H9 (cell line): Measurements from ENCODE around the gene TAF1A. TPM values are rescaled to one million over a fixed set of nuclear protein-coding genes. Genes with fewer than 3 reads are reported as not detected.

Experiments
- DNase-seq: peaks from one replicate; pipeline ENCODE4 v3.0.0-alpha.2; 2017
- H2AFZ ChIP-seq: one replicate; pipeline ENCODE4 v1.6.1; 2013; ENCODE audit warnings: mild to moderate bottlenecking, low read length, control low read depth, moderate library complexity
- H2AK5ac ChIP-seq: 2 replicates; pipeline ENCODE4 v1.6.1; 2013; ENCODE audit warnings: low read length, control low read depth, mixed read lengths; ENCODE audit not compliant: insufficient read length
- H2BK120ac ChIP-seq: one replicate; pipeline ENCODE4 v1.6.1; 2013; ENCODE audit warnings: low read depth, mild to moderate bottlenecking, low read length, control low read depth, inconsistent platforms; ENCODE audit not compliant: poor library complexity, severe bottlenecking
- H2BK12ac ChIP-seq: 2 replicates; pipeline ENCODE4 v1.6.1; 2013; ENCODE audit warnings: low read length, control low read depth, mixed read lengths, low read depth; ENCODE audit not compliant: insufficient read length
- H2BK15ac ChIP-seq: 2 replicates; pipeline ENCODE4 v1.6.1; 2013; ENCODE audit warnings: low read depth, low read length, control low read depth
- H2BK20ac ChIP-seq: one replicate; pipeline ENCODE4 v1.6.1; 2013; ENCODE audit warnings: low read depth, mild to moderate bottlenecking, low read length, control low read depth, inconsistent platforms; ENCODE audit not compliant: poor library complexity, severe bottlenecking
- H2BK5ac ChIP-seq: 2 replicates; pipeline ENCODE4 v1.6.1; 2013; ENCODE audit warnings: low read length, control low read depth, mixed read lengths; ENCODE audit not compliant: insufficient read length
- H3K14ac ChIP-seq: 2 replicates; pipeline ENCODE4 v1.6.1; 2013; ENCODE audit warnings: low read length, control low read depth; ENCODE audit not compliant: insufficient read depth
- H3K18ac ChIP-seq: 2 replicates; pipeline ENCODE4 v1.6.1; 2013; ENCODE audit warnings: low read depth, mild to moderate bottlenecking, mixed read lengths, low read length, control low read depth; ENCODE audit not compliant: insufficient read length
- H3K23ac ChIP-seq: 2 replicates; pipeline ENCODE4 v1.6.1; 2013; ENCODE audit warnings: low read length, control low read depth, mixed read lengths, low read depth; ENCODE audit not compliant: insufficient read length
- H3K23me2 ChIP-seq: 2 replicates; pipeline ENCODE4 v1.6.1; 2013; ENCODE audit warnings: low read depth, mild to moderate bottlenecking, mixed read lengths, low read length, control low read depth; ENCODE audit not compliant: insufficient read length, poor library complexity, severe bottlenecking
- H3K27ac ChIP-seq: 2 replicates; pipeline ENCODE4 v1.5.1; 2013; ENCODE audit warnings: low read length, control low read depth, mixed read lengths, low read depth; ENCODE audit not compliant: insufficient read length
- H3K27me3 ChIP-seq: 2 replicates; pipeline ENCODE4 v1.6.1; 2013; ENCODE audit warnings: low read length, control low read depth, inconsistent platforms; ENCODE audit not compliant: insufficient read depth
- H3K4ac ChIP-seq: 2 replicates; pipeline ENCODE4 v1.6.1; 2013; ENCODE audit warnings: low read depth, mild to moderate bottlenecking, control low read depth, inconsistent platforms, low read length, moderate library complexity
- H3K4me1 ChIP-seq: 2 replicates; pipeline ENCODE4 v1.6.1; 2013; ENCODE audit warnings: low read length, control low read depth, inconsistent platforms; ENCODE audit not compliant: insufficient read depth
- H3K4me2 ChIP-seq: 2 replicates; pipeline ENCODE4 v1.6.1; 2013; ENCODE audit warnings: low read length, control low read depth, mixed read lengths; ENCODE audit not compliant: insufficient read length, insufficient read depth
- H3K56ac ChIP-seq: 2 replicates; pipeline ENCODE4 v1.6.1; 2013; ENCODE audit warnings: low read depth, mild to moderate bottlenecking, mixed read lengths, low read length, control low read depth; ENCODE audit not compliant: insufficient read length
- H3K79me1 ChIP-seq: 2 replicates; pipeline ENCODE4 v1.6.1; 2013; ENCODE audit warnings: low read depth, mild to moderate bottlenecking, moderate library complexity, low read length, control low read depth, inconsistent platforms; ENCODE audit not compliant: insufficient read depth, poor library complexity, severe bottlenecking
- H3K79me2 ChIP-seq: 2 replicates; pipeline ENCODE4 v1.6.1; 2013; ENCODE audit warnings: low read length, control low read depth, inconsistent platforms; ENCODE audit not compliant: insufficient read depth
- H3K9ac ChIP-seq: 2 replicates; pipeline ENCODE4 v1.6.1; 2013; ENCODE audit warnings: low read length, control low read depth, mixed read lengths; ENCODE audit not compliant: insufficient read length; ENCODE audit errors: extremely low read depth
- H3K9me3 ChIP-seq: one replicate; pipeline ENCODE4 v1.6.1; 2013; ENCODE audit warnings: low read depth, low read length, inconsistent platforms; ENCODE audit not compliant: control insufficient read depth
- H3T11ph ChIP-seq: one replicate; pipeline ENCODE4 v1.6.1; 2013; ENCODE audit warnings: mild to moderate bottlenecking, low read length, control low read depth, inconsistent platforms
- H4K20me1 ChIP-seq: one replicate; pipeline ENCODE4 v1.6.1; 2013; ENCODE audit not compliant: control insufficient read depth, insufficient read length, insufficient read depth
- H4K5ac ChIP-seq: 2 replicates; pipeline ENCODE4 v1.6.1; 2013; ENCODE audit warnings: low read depth, mild to moderate bottlenecking, mixed read lengths, low read length, control low read depth; ENCODE audit not compliant: insufficient read length
- H4K8ac ChIP-seq: replicated peaks from 2 replicates; pipeline ENCODE4 v1.6.1; 2013; ENCODE audit warnings: low read length, control low read depth, mixed read lengths, low read depth; ENCODE audit not compliant: insufficient read length
- H4K91ac ChIP-seq: 2 replicates; pipeline ENCODE4 v1.6.1; 2013; ENCODE audit warnings: low read depth, mild to moderate bottlenecking, moderate library complexity, mixed read lengths, low read length, control low read depth; ENCODE audit not compliant: insufficient read length
- H3K27ac Mint-ChIP-seq, 3 experiments: 2 replicates in 2 of 3; 3 replicates in 1 of 3; pipeline ENCODE4 v1.8.0; 2020 to 2021; ENCODE audit warnings: mixed read lengths in 3 of 3, mild to moderate bottlenecking in 1 of 3, moderate library complexity in 1 of 3
- H3K27me3 Mint-ChIP-seq: 2 replicates; pipeline ENCODE4 v1.8.0; 2021; ENCODE audit warnings: low read depth, mild to moderate bottlenecking, moderate library complexity, mixed read lengths
- H3K36me3 Mint-ChIP-seq, 3 experiments: 2 replicates in 2 of 3; 3 replicates in 1 of 3; pipeline ENCODE4 v1.8.0; 2020 to 2021; ENCODE audit warnings: low read depth in 3 of 3, mixed read lengths in 3 of 3; ENCODE audit not compliant: insufficient read depth in 1 of 3
- H3K4me1 Mint-ChIP-seq, 2 experiments: 2 replicates each; pipeline ENCODE4 v1.8.0; 2020; ENCODE audit warnings: mixed read lengths in 2 of 2
- H3K4me3 Mint-ChIP-seq, 2 experiments: 2 replicates in 1 of 2; 3 replicates in 1 of 2; pipeline ENCODE4 v1.8.0; 2020 to 2021; ENCODE audit warnings: mild to moderate bottlenecking in 2 of 2, mixed read lengths in 2 of 2, moderate library complexity in 1 of 2
- H3K9me3 Mint-ChIP-seq, 2 experiments: 2 replicates in 1 of 2; 3 replicates in 1 of 2; pipeline ENCODE4 v1.8.0; 2020; ENCODE audit warnings: mild to moderate bottlenecking in 2 of 2, mixed read lengths in 2 of 2, moderate library complexity in 1 of 2
- CTCF ChIP-seq: fragments of 200-600 bp; sonication (generic); conservative IDR thresholded peaks from 3 replicates; pipeline ENCODE4 v1.8.0; 2021; ENCODE audit warnings: antibody characterized with exemption, mild to moderate bottlenecking
- WGBS: extraction: QIAGEN DNeasy Blood & Tissue Kit; methylation state at CpG from one replicate; pipeline ENCODE4 v1.1.7; 2013; ENCODE audit warnings: missing lambda C conversion rate, low lambda C conversion rate, mixed read lengths; ENCODE audit not compliant: insufficient read length; ENCODE audit errors: extremely low coverage; 5-methylcytosine and 5-hydroxymethylcytosine counted together
- total RNA-seq: library from RNA; stranded (reverse); gene quantifications from 2 replicates; pipeline ENCODE4 v1.2.1, GENCODE V29; 2021

The TAF1A gene
- total RNA-seq, 1 experiment from 2014 or later: 14.8 TPM

GRCh38 chr1:222620566-222620965 lies 30.8 kb upstream of the TAF1A start:
- Histone ChIP-seq H3K4ac (no peak overlapping the region), H3K14ac (no peak overlapping the region), H3K4me2 (no peak overlapping the region), H4K8ac (no peak overlapping the region), H4K91ac (no peak overlapping the region), H3K56ac (no peak overlapping the region), H3K23ac (no peak overlapping the region), H3K27ac (no peak overlapping the region), H4K20me1 (no peaks in the 10 kb centered on the region), H3K18ac (no peak overlapping the region), H4K5ac (no peak overlapping the region), H3K79me2 (peaks cover 3% of the 10 kb centered on the region; the same call in 1 of the 2 replicates), H2BK5ac (no peak overlapping the region), H3K79me1 (no peaks in the 10 kb centered on the region), H2AK5ac (no peak overlapping the region), H2BK12ac (no peak overlapping the region), H2AFZ (no peak overlapping the region), H3T11ph (no peak overlapping the region), H2BK20ac (no peak overlapping the region), H2BK120ac (no peak overlapping the region), H3K27me3 (no peaks in the 10 kb centered on the region), H3K23me2 (peaks cover 10% of the 10 kb centered on the region), H3K9ac (no peak overlapping the region), H3K9me3 (no peaks in the 10 kb centered on the region), H2BK15ac (no peak overlapping the region), H3K4me1 (no peaks in the 10 kb centered on the region)
- no peak for DNase-seq
- peaks cover 13 to 14% of the 10 kb centered on the region in 2 experiments; a peak in 3 of 4 replicates for H3K4me1 Mint-ChIP-seq
- no peaks in the 10 kb centered on the region for H3K9me3 Mint-ChIP-seq
- peaks cover 15 to 36% (median 35%) of the 10 kb centered on the region in 3 experiments; a peak in 6 of 7 replicates for H3K36me3 Mint-ChIP-seq
- TF ChIP-seq CTCF: no peak
- H3K27ac Mint-ChIP-seq: no peak overlapping the region
- no CpG with 5 or more reads among the region's 2 CpGs for WGBS
- no peak overlapping the region for H3K4me3 Mint-ChIP-seq
- peaks cover 9% of the 10 kb centered on the region for H3K27me3 Mint-ChIP-seq
